Skeletal muscle tissue (tissue), 4 donors: ENCODE data around the gene CCR2. TPM values are rescaled to one million over a fixed set of nuclear protein-coding genes. Genes with fewer than 3 reads are reported as not detected.
"Not testable (repeated sequence)": the region's sequence is repeated elsewhere in the genome, so short reads cannot be mapped to it uniquely, and the experiment has no call there.

Experiments used
- H3K27ac ChIP-seq: one replicate; pipeline ENCODE4 v1.7.0; 2013; ENCODE audit warnings: mild to moderate bottlenecking, low read depth, low read length, inconsistent platforms
- H3K27me3 ChIP-seq, 3 donors: one replicate each; pipeline ENCODE4 v1.7.0; 2013; ENCODE audit warnings: low read length in 3 of 3; ENCODE audit not compliant: control insufficient read depth in 3 of 3, insufficient read depth in 3 of 3
- H3K36me3 ChIP-seq, 3 donors: one replicate each; pipeline ENCODE4 v1.7.0; 2013; ENCODE audit warnings: low read length in 3 of 3; ENCODE audit not compliant: control insufficient read depth in 3 of 3, insufficient read depth in 3 of 3
- H3K4me1 ChIP-seq, 3 donors: one replicate each; pipeline ENCODE4 v1.7.0; 2013; ENCODE audit warnings: low read length in 3 of 3, mild to moderate bottlenecking in 3 of 3; ENCODE audit not compliant: control insufficient read depth in 3 of 3, insufficient read depth in 3 of 3
- H3K4me3 ChIP-seq, 3 donors: one replicate each; pipeline ENCODE4 v1.7.0; 2013; ENCODE audit warnings: low read length in 3 of 3
- H3K9ac ChIP-seq, 3 donors: one replicate each; pipeline ENCODE4 v1.7.0; 2013; ENCODE audit warnings: low read length in 3 of 3, mild to moderate bottlenecking in 3 of 3, moderate library complexity in 2 of 3, low read depth in 1 of 3
- H3K9me3 ChIP-seq, 3 donors: one replicate each; pipeline ENCODE4 v1.7.0; 2013; ENCODE audit warnings: low read length in 3 of 3; ENCODE audit not compliant: control insufficient read depth in 3 of 3
- total RNA-seq: library from RNA; depleted of rRNA; stranded (reverse); fragments of >200 nt; gene quantifications from one replicate; pipeline ENCODE4 v1.2.3, GENCODE V29; 2014
- donor health status: Osteomylitis.

CCR2 gene
- total RNA-seq, 1 donor from 2014 or later: 3.7 TPM

- H3K27ac ChIP-seq, H3K36me3 ChIP-seq, H3K9me3 ChIP-seq, H3K27me3 ChIP-seq, H3K9ac ChIP-seq, H3K4me3 ChIP-seq, H3K4me1 ChIP-seq: not testable (repeated sequence)
Observed at GRCh38 chr3:46330676-46331075, 23.2 kb upstream of the CCR2 start.

- no peak overlapping the region for H3K27ac ChIP-seq
- no peaks in the 10 kb centered on the region for H3K36me3 ChIP-seq
- H3K9me3 ChIP-seq: peaks cover 0 to 2% (median 2%) of the 10 kb centered on the region in 3 donors
- no peaks in the 10 kb centered on the region for H3K27me3 ChIP-seq
- no peaks in the 10 kb centered on the region for H3K4me1 ChIP-seq
- H3K9ac ChIP-seq: no peak overlapping the region
- H3K4me3 ChIP-seq: no peak overlapping the region
Observed at GRCh38 chr3:46334741-46335478, 19.0 kb upstream of the CCR2 start.

DNA sequence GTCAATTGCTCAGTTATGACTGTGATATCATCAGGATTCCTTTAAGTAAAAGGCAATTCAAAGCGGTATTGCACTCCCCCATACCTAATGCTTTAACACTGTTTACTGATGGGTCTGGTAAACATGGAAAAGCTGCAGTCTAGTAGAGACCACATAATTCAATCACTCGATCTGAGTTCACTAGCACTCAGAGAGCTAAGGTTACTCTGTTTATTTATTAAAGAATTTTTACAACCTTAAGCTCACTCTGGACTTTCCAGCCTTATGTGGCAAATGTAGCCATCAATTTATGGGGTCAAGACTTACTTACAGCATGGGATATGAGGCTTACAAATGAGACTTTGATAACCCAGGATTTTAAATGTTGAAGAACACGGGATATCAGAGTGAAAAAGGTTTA is 18.4 kb upstream of the CCR2 start:
- no peak overlapping the region for H3K9ac ChIP-seq

DNA sequence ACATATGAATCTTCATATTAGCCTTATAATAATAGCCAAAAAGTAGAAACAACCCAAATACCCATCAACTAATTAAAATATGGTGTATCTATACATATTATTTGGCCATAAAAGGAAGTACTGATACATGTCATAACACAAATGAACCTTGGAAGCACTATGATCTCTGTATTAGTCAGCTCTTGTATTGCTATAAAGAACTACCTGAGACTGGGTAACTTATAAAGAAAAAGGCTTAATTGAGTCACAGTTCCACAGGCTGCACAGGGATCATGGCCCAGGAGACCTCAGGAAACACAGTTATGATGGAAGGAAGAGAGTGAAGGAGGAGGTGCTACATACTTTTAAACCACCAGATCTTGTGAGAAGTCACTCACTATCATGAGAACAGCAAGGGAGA is 16.0 kb upstream of the CCR2 start:
- H3K36me3 ChIP-seq: no peaks in the 10 kb centered on the region
- no peaks in the 10 kb centered on the region for H3K27me3 ChIP-seq
- no peaks in the 10 kb centered on the region for H3K4me1 ChIP-seq
- H3K9ac ChIP-seq: no peak overlapping the region
- H3K4me3 ChIP-seq: no peak overlapping the region
- peaks cover 0 to 2% (median 2%) of the 10 kb centered on the region in 3 donors for H3K9me3 ChIP-seq
- H3K27ac ChIP-seq: no peak overlapping the region

More for the DNA sequence above, 18.4 kb upstream of the CCR2 start:
- Histone ChIP-seq H3K4me3 (no peak overlapping the region), H3K36me3 (no peaks in the 10 kb centered on the region), H3K27ac (no peak overlapping the region), H3K27me3 (no peaks in the 10 kb centered on the region), H3K9me3 (peaks cover 0 to 2% (median 2%) of the 10 kb centered on the region in 3 donors), H3K4me1 (no peaks in the 10 kb centered on the region)

DNA sequence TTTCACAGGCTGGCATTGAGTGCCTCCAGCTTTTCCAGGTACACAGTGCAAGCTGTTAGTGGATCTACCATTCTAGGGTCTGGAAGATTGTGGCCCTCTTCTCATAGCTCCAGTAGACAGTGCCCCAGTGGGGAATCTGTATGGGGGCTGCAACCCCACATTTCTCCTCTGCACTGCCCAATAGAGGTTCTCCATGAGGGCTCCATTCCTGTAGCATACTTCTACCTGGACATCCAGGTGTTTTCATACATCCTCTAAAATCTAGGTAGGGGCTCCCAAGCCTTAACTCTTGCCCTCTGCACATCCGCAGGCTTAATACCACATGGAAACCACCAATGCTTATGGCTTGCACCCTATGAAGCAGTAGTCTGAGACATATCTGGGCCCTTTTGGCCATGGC is 15.1 kb upstream of the CCR2 start:
- H3K9ac ChIP-seq: no peak overlapping the region

DNA sequence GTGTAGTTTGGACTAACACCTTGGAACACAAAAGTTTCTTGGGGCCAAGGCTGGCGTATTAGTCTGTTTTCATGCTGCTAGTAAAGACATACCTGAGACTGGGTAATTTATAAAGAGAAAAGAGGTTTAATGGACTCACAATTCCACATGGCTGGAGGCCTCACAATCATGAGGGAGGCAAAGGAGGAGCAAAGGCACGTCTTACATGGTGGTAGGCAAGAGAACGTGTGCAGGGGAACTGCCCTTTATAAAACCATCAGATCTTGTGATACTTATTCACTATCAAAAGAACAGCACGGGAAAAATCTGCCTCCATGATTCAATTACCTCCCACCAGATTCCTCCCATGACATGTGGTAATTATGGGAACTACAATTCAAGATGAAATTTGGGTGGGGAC is 9.4 kb upstream of the CCR2 start:
- no peak overlapping the region for H3K27ac ChIP-seq
- no peaks in the 10 kb centered on the region for H3K9me3 ChIP-seq
- no peak overlapping the region for H3K9ac ChIP-seq
- no peaks in the 10 kb centered on the region for H3K27me3 ChIP-seq
- no peak overlapping the region for H3K4me3 ChIP-seq
- no peaks in the 10 kb centered on the region for H3K36me3 ChIP-seq
- no peaks in the 10 kb centered on the region for H3K4me1 ChIP-seq

More for the DNA sequence above, 15.1 kb upstream of the CCR2 start:
- H3K27me3 ChIP-seq: no peaks in the 10 kb centered on the region
- no peaks in the 10 kb centered on the region for H3K36me3 ChIP-seq
- no peaks in the 10 kb centered on the region for H3K4me1 ChIP-seq
- H3K4me3 ChIP-seq: no peak overlapping the region
- peaks cover 0 to 2% (median 2%) of the 10 kb centered on the region in 3 donors for H3K9me3 ChIP-seq
- no peak overlapping the region for H3K27ac ChIP-seq

DNA sequence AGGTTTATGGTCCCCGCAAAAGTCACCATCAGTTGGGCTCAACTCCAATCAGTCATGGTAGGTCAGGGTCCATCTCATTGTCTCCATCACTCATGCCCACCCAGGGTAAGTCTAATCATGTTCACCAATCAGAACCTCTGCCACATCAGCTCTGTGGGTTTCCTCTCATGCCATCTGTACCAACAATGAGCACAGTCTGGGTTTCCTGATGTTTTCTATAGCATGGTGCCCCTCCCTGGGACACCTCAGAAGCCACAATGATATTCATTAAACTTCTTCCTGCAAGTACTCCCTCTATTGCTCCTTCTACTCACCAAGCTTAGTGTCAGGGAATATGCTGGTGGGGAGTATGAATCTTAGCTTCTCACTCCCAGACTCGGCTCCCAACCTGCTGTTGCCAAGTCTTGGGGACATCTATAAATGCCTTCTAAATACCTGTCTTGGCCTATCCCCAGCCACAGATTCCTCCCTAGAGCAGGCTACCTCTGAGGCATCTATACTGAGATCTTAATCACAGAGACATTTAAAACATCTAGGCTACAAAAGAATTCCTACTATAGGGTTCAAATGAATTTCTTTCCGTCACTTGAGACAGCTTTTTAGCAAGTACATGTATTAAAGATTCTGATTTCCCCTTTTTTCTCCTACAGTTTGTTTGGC is 5.0 kb upstream of the CCR2 start:
- no peak overlapping the region for H3K4me3 ChIP-seq
- H3K27me3 ChIP-seq: peaks cover 0 to 5% (median 3%) of the 10 kb centered on the region in 3 donors
- H3K9me3 ChIP-seq: no peaks in the 10 kb centered on the region
- H3K4me1 ChIP-seq: no peaks in the 10 kb centered on the region
- H3K27ac ChIP-seq: no peak overlapping the region
- H3K9ac ChIP-seq: no peak overlapping the region
- H3K36me3 ChIP-seq: no peaks in the 10 kb centered on the region

GRCh38 chr3:46349484-46350261 is 4.2 kb upstream of the CCR2 start:
- Histone ChIP-seq H3K9ac (no peak overlapping the region), H3K27ac (no peak overlapping the region), H3K4me3 (no peak overlapping the region), H3K4me1 (no peaks in the 10 kb centered on the region), H3K36me3 (no peaks in the 10 kb centered on the region), H3K9me3 (no peaks in the 10 kb centered on the region), H3K27me3 (peaks cover 0 to 5% (median 3%) of the 10 kb centered on the region in 3 donors)

GRCh38 chr3:46350262-46350565 is 3.7 kb upstream of the CCR2 start:
- H3K36me3 ChIP-seq: no peaks in the 10 kb centered on the region
- H3K27me3 ChIP-seq: peaks cover 0 to 5% (median 3%) of the 10 kb centered on the region in 3 donors
- H3K4me1 ChIP-seq: no peaks in the 10 kb centered on the region
- H3K9ac ChIP-seq: no peak overlapping the region
- no peak overlapping the region for H3K4me3 ChIP-seq
- H3K9me3 ChIP-seq: no peaks in the 10 kb centered on the region
- H3K27ac ChIP-seq: no peak overlapping the region

GRCh38 chr3:46351646-46352045 is 2.3 kb upstream of the CCR2 start:
- Histone ChIP-seq H3K27me3 (peaks cover 0 to 5% (median 3%) of the 10 kb centered on the region in 3 donors), H3K4me1 (no peaks in the 10 kb centered on the region), H3K4me3 (no peak overlapping the region), H3K9me3 (no peaks in the 10 kb centered on the region), H3K27ac (no peak overlapping the region), H3K36me3 (no peaks in the 10 kb centered on the region), H3K9ac (no peak overlapping the region)
